Trophoblast cell (in vitro differentiated cells and primary cell): ENCODE data around the gene ARHGEF11.

Source experiments
- DNase-seq, 2 donors: peaks; one replicate each; pipeline ENCODE4 v3.0.0-alpha.2; 2016
- H2AFZ ChIP-seq: 2 replicates; pipeline ENCODE4 v1.6.1; 2013; ENCODE audit warnings: low read length, moderate library complexity, mild to moderate bottlenecking; ENCODE audit not compliant: insufficient read depth, poor library complexity
- H2AK5ac ChIP-seq: 2 replicates; pipeline ENCODE4 v1.6.1; 2013; ENCODE audit warnings: mild to moderate bottlenecking, low read length
- H2BK120ac ChIP-seq: 2 replicates; pipeline ENCODE4 v1.6.1; 2013; ENCODE audit warnings: low read length, mild to moderate bottlenecking, moderate library complexity; ENCODE audit not compliant: insufficient read depth, poor library complexity
- H2BK12ac ChIP-seq: 2 replicates; pipeline ENCODE4 v1.6.1; 2013; ENCODE audit warnings: mild to moderate bottlenecking, low read length, moderate library complexity
- H2BK5ac ChIP-seq: 2 replicates; pipeline ENCODE4 v1.6.1; 2013; ENCODE audit warnings: low read length, low read depth, moderate library complexity, mild to moderate bottlenecking; ENCODE audit not compliant: poor library complexity
- H3K14ac ChIP-seq: 2 replicates; pipeline ENCODE4 v1.6.1; 2013; ENCODE audit warnings: mild to moderate bottlenecking, low read length
- H3K18ac ChIP-seq: 2 replicates; pipeline ENCODE4 v1.6.1; 2013; ENCODE audit warnings: mild to moderate bottlenecking, low read length
- H3K23ac ChIP-seq: 2 replicates; pipeline ENCODE4 v1.6.1; 2013; ENCODE audit warnings: low read length
- H3K27ac ChIP-seq: 2 replicates; pipeline ENCODE4 v1.5.1; 2013; ENCODE audit warnings: low read depth, mild to moderate bottlenecking, inconsistent platforms, low read length, moderate library complexity
- H3K27me3 ChIP-seq: 2 replicates; pipeline ENCODE4 v1.6.1; 2013; ENCODE audit warnings: inconsistent platforms, mild to moderate bottlenecking, low read length, moderate library complexity; ENCODE audit not compliant: insufficient read depth
- H3K36me3 ChIP-seq, 2 experiments: 1 replicate in 1 of 2; 2 replicates in 1 of 2; pipeline ENCODE4 v1.6.1; 2013; ENCODE audit warnings: low read length in 2 of 2, mild to moderate bottlenecking in 2 of 2, moderate library complexity in 1 of 2; ENCODE audit not compliant: insufficient read depth in 2 of 2, control insufficient read depth in 1 of 2
- H3K4ac ChIP-seq: 2 replicates; pipeline ENCODE4 v1.6.1; 2013; ENCODE audit warnings: low read depth, mild to moderate bottlenecking, low read length, moderate library complexity
- H3K4me1 ChIP-seq, 2 experiments: 1 replicate in 1 of 2; 2 replicates in 1 of 2; pipeline ENCODE4 v1.6.1; 2013; ENCODE audit warnings: low read length in 2 of 2, mild to moderate bottlenecking in 2 of 2, moderate library complexity in 1 of 2; ENCODE audit not compliant: insufficient read depth in 2 of 2, control insufficient read depth in 1 of 2
- H3K4me2 ChIP-seq: 2 replicates; pipeline ENCODE4 v1.6.1; 2013; ENCODE audit warnings: inconsistent platforms, mild to moderate bottlenecking, low read length, moderate library complexity
- H3K4me3 ChIP-seq: 2 replicates; pipeline ENCODE4 v1.5.1; 2013; ENCODE audit warnings: mild to moderate bottlenecking, low read depth, low read length, inconsistent platforms
- H3K79me1 ChIP-seq: one replicate; pipeline ENCODE4 v1.6.1; 2013; ENCODE audit warnings: low read length
- H3K79me2 ChIP-seq: 2 replicates; pipeline ENCODE4 v1.6.1; 2013; ENCODE audit warnings: low read length, mild to moderate bottlenecking; ENCODE audit not compliant: control insufficient read depth, insufficient read depth, poor library complexity
- H3K9ac ChIP-seq: 2 replicates; pipeline ENCODE4 v1.6.1; 2013; ENCODE audit warnings: mild to moderate bottlenecking, low read length
- H3K9me3 ChIP-seq: 2 replicates; pipeline ENCODE4 v1.6.1; 2013; ENCODE audit warnings: low read depth, mild to moderate bottlenecking, control low read depth, inconsistent platforms, low read length; ENCODE audit not compliant: insufficient read depth
- H4K12ac ChIP-seq: 2 replicates; pipeline ENCODE4 v1.6.1; 2013; ENCODE audit warnings: low read depth, mild to moderate bottlenecking, low read length, moderate library complexity
- H4K8ac ChIP-seq: 2 replicates; pipeline ENCODE4 v1.6.1; 2013; ENCODE audit warnings: low read depth, mild to moderate bottlenecking, low read length, moderate library complexity
- H4K91ac ChIP-seq: one replicate; pipeline ENCODE4 v1.6.1; 2013; ENCODE audit warnings: low read depth, mild to moderate bottlenecking, low read length, moderate library complexity
- WGBS: extraction: QIAGEN DNeasy Blood & Tissue Kit; methylation state at CpG from one replicate; pipeline ENCODE4 v1.1.7; 2013; ENCODE audit warnings: missing lambda C conversion rate; ENCODE audit not compliant: insufficient read length, insufficient coverage; ENCODE audit errors: extremely low coverage; 5-methylcytosine and 5-hydroxymethylcytosine counted together

Gene ARHGEF11

DNA sequence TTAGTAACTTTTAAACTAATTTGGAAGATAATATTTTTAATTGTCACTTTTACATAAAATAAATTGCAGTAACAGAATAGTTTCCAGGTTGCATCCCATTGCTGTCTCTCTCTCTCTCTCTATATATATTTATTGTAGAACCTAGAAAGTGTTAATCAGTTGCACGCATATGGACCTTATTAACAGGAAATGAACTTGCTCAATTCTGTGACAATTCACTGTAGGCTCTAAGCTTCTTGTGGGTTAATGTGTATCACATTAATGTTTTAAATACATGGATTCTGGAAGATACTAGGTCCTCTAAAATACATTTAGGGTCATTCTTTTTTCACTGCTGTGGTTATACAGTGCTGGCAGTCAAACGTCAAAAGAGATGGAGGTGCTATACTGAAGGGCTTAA is 92.0 kb downstream of the ARHGEF11 start:
- H3K9me3 ChIP-seq, result no peaks in the 10 kb centered on the region
- H3K79me2 ChIP-seq, result no peaks in the 10 kb centered on the region
- H2BK120ac ChIP-seq, result no peak overlapping the region
- no peak overlapping the region for H4K91ac ChIP-seq
- no peak overlapping the region for H3K14ac ChIP-seq
- H3K27me3 ChIP-seq, result no peaks in the 10 kb centered on the region
- no peak overlapping the region for H3K18ac ChIP-seq
- H3K9ac ChIP-seq, result no peak overlapping the region
- DNase-seq, result no peak
- H2AK5ac ChIP-seq, result no peak overlapping the region
- peaks cover 20 to 34% of the 10 kb centered on the region in 2 experiments for H3K36me3 ChIP-seq
- no peak overlapping the region for H2BK12ac ChIP-seq
- H2AFZ ChIP-seq, result no peak overlapping the region
- peaks cover 4 to 5% of the 10 kb centered on the region in 2 experiments for H3K4me1 ChIP-seq
- H2BK5ac ChIP-seq, result no peak overlapping the region
- no peak overlapping the region for H3K4me3 ChIP-seq
- no peak overlapping the region for H4K8ac ChIP-seq
- no peak overlapping the region for H4K12ac ChIP-seq
- no peak overlapping the region for H3K4ac ChIP-seq
- no peak overlapping the region for H3K4me2 ChIP-seq
- H3K79me1 ChIP-seq, result no peaks in the 10 kb centered on the region
- H3K27ac ChIP-seq, result no peak overlapping the region
- no peak overlapping the region for H3K23ac ChIP-seq
- no CpG with 5 or more reads among the region's 2 CpGs for WGBS

GRCh38 chr1:156951371-156951770 is 94.2 kb downstream of the ARHGEF11 start:
- H3K4me2 ChIP-seq, result no peak overlapping the region
- no peak overlapping the region for H4K8ac ChIP-seq
- H3K79me2 ChIP-seq, result no peaks in the 10 kb centered on the region
- H3K9ac ChIP-seq, result no peak overlapping the region
- H2BK12ac ChIP-seq, result no peak overlapping the region
- no peak overlapping the region for H3K4ac ChIP-seq
- peaks cover 38 to 47% of the 10 kb centered on the region in 2 experiments for H3K36me3 ChIP-seq
- no peak for DNase-seq
- no peaks in the 10 kb centered on the region for H3K9me3 ChIP-seq
- H2BK120ac ChIP-seq, result no peak overlapping the region
- H3K14ac ChIP-seq, result no peak overlapping the region
- H3K23ac ChIP-seq, result no peak overlapping the region
- H3K27ac ChIP-seq, result no peak overlapping the region
- no peak overlapping the region for H2AFZ ChIP-seq
- no peak overlapping the region for H4K91ac ChIP-seq
- no peak overlapping the region for H2AK5ac ChIP-seq
- no peak overlapping the region for H2BK5ac ChIP-seq
- WGBS, result no CpG with 5 or more reads among the region's 5 CpGs
- no peaks in the 10 kb centered on the region for H3K4me1 ChIP-seq
- H3K18ac ChIP-seq, result no peak overlapping the region
- no peak overlapping the region for H3K4me3 ChIP-seq
- no peak overlapping the region for H4K12ac ChIP-seq
- no peaks in the 10 kb centered on the region for H3K27me3 ChIP-seq
- H3K79me1 ChIP-seq, result no peaks in the 10 kb centered on the region

DNA sequence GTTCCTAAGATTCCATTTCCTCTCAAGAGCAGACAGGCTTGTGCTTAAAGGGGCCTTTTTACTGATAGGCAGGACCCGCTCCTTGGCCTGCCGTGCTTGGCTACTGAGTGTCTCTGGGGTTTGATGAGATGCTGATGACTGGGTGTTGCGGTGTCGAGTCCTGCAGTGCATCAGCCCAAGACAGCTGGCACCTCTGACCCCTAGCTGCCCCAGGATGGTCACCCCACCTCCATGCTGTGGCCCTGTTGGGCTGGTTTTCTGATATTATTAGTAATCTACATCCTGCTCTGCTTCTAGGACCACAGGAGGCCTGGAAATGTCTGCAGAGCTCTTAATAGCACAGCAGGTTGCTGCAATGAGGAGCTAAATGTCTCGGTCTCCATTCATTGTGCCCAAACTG is 96.4 kb downstream of the ARHGEF11 start:
- Histone ChIP-seq H3K23ac (no peak overlapping the region), H2AK5ac (no peak overlapping the region), H2BK120ac (no peak overlapping the region), H4K12ac (no peak overlapping the region), H3K79me2 (no peaks in the 10 kb centered on the region), H3K27ac (no peak overlapping the region), H2BK12ac (no peak overlapping the region), H3K18ac (no peak overlapping the region), H3K79me1 (no peaks in the 10 kb centered on the region), H3K36me3 (peaks cover 44 to 53% of the 10 kb centered on the region in 2 experiments), H4K91ac (no peak overlapping the region), H3K9me3 (no peaks in the 10 kb centered on the region), H4K8ac (no peak overlapping the region), H2AFZ (no peak overlapping the region), H3K27me3 (no peaks in the 10 kb centered on the region), H2BK5ac (no peak overlapping the region), H3K9ac (no peak overlapping the region), H3K4me3 (no peak overlapping the region), H3K14ac (no peak overlapping the region), H3K4me1 (no peaks in the 10 kb centered on the region), H3K4ac (no peak overlapping the region), H3K4me2 (no peak overlapping the region)
- DNase-seq, result no peak
- WGBS, result no CpG with 5 or more reads among the region's 5 CpGs

DNA sequence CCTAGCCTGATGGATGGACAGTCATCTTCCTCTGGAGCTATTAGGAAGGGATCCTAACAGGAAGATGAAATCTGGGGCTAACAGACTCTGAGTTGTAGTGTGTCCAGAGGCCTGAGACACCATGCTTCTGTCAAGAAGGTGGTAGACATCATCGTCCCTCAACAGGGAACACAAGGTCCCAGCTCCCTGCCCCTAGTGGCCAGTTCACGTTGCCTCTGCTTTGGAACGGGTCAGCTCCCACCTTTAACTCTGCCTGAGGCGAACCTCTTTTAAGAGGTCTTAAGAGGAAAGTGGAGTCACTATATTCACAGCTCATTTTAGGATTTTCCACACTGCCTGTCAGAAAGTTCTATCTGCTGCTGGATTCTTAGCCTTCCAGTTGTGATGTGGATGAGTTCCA is 96.8 kb downstream of the ARHGEF11 start:
- no peak overlapping the region for H3K18ac ChIP-seq
- WGBS, result no CpG with 5 or more reads among the region's 4 CpGs
- H3K79me2 ChIP-seq, result no peaks in the 10 kb centered on the region
- H2BK120ac ChIP-seq, result no peak overlapping the region
- H3K4me2 ChIP-seq, result no peak overlapping the region
- no peak overlapping the region for H2AK5ac ChIP-seq
- no peak overlapping the region for H2BK5ac ChIP-seq
- H2AFZ ChIP-seq, result no peak overlapping the region
- H3K23ac ChIP-seq, result no peak overlapping the region
- no peak overlapping the region for H3K27ac ChIP-seq
- no peak overlapping the region for H3K4ac ChIP-seq
- no peaks in the 10 kb centered on the region for H3K9me3 ChIP-seq
- H4K8ac ChIP-seq, result no peak overlapping the region
- no peak overlapping the region for H3K9ac ChIP-seq
- no peaks in the 10 kb centered on the region for H3K4me1 ChIP-seq
- no peak overlapping the region for H3K4me3 ChIP-seq
- no peaks in the 10 kb centered on the region for H3K79me1 ChIP-seq
- H3K36me3 ChIP-seq, result peaks cover 48 to 57% of the 10 kb centered on the region in 2 experiments
- no peak for DNase-seq
- no peak overlapping the region for H3K14ac ChIP-seq
- H2BK12ac ChIP-seq, result no peak overlapping the region
- no peak overlapping the region for H4K12ac ChIP-seq
- no peaks in the 10 kb centered on the region for H3K27me3 ChIP-seq
- no peak overlapping the region for H4K91ac ChIP-seq
